ENCODE data around the gene OPCML.

OPCML gene

GRCh38 chr11:132451942-132452601 is 1080.2 kb downstream of the OPCML start:
- TF ChIP-seq, protein P1, sequence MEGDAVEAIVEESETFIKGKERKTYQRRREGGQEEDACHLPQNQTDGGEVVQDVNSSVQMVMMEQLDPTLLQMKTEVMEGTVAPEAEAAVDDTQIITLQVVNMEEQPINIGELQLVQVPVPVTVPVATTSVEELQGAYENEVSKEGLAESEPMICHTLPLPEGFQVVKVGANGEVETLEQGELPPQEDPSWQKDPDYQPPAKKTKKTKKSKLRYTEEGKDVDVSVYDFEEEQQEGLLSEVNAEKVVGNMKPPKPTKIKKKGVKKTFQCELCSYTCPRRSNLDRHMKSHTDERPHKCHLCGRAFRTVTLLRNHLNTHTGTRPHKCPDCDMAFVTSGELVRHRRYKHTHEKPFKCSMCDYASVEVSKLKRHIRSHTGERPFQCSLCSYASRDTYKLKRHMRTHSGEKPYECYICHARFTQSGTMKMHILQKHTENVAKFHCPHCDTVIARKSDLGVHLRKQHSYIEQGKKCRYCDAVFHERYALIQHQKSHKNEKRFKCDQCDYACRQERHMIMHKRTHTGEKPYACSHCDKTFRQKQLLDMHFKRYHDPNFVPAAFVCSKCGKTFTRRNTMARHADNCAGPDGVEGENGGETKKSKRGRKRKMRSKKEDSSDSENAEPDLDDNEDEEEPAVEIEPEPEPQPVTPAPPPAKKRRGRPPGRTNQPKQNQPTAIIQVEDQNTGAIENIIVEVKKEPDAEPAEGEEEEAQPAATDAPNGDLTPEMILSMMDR (IDR thresholded peaks at IDR 0.05; ENCODE audit: insufficient read depth, low read depth, low read length, missing control alignments): no peak
- H3K4me3 ChIP-seq (ENCODE audit: low read length): no peak overlapping the region
- no peak for DNase-seq (ENCODE audit: low read depth)

- TF ChIP-seq, protein P1 (IDR thresholded peaks at IDR 0.05; ENCODE audit: insufficient read depth, low read depth, low read length, missing control alignments): no peak
- DNase-seq (ENCODE audit: low read depth): no peak
- no peak overlapping the region for H3K4me3 ChIP-seq (ENCODE audit: low read length)
Observed at GRCh38 chr11:132450631-132451030, 1081.7 kb downstream of the OPCML start.

- DNase-seq (ENCODE audit: low read depth): no peak
- no peak overlapping the region for H3K4me3 ChIP-seq (ENCODE audit: low read length)
- TF ChIP-seq, protein P1 (IDR thresholded peaks at IDR 0.05; ENCODE audit: insufficient read depth, low read depth, low read length, missing control alignments): no peak
Observed at GRCh38 chr11:132448334-132448995, 1083.8 kb downstream of the OPCML start.

- DNase-seq (ENCODE audit: low read depth): no peak
- H3K4me3 ChIP-seq (ENCODE audit: low read length): no peak overlapping the region
- TF ChIP-seq, protein P1 (IDR thresholded peaks at IDR 0.05; ENCODE audit: insufficient read depth, low read depth, low read length, missing control alignments): no peak
Observed at GRCh38 chr11:132447761-132448160, 1084.5 kb downstream of the OPCML start.

DNA sequence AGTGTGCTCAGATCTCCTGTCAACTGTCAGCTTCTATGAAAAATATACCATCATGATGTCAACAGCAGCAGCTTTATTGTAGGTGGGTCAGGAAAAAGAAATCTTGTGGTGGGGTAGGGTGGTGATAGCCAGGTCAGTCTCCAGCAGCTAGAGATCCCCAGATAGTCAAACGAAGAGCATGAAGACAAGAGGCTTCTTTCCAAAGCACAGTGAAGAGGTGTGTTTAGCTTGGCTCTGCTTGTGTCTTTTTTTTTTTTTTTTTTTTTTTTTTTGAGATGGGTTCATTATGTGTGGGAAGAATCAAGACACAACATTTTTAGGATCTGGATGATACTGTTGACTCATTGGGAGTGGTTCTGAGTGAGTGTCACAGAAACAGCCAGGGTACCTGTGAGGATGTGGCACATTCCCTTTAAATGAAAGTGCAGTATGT is 1086.4 kb downstream of the OPCML start:
- TF ChIP-seq, protein P1 (IDR thresholded peaks at IDR 0.05; ENCODE audit: insufficient read depth, low read depth, low read length, missing control alignments): no peak
- H3K4me3 ChIP-seq (ENCODE audit: low read length): no peak overlapping the region
- DNase-seq (ENCODE audit: low read depth): no peak

- no peak for DNase-seq (ENCODE audit: low read depth)
- no peak overlapping the region for H3K4me3 ChIP-seq (ENCODE audit: low read length)
- TF ChIP-seq, protein P1 (IDR thresholded peaks at IDR 0.05; ENCODE audit: insufficient read depth, low read depth, low read length, missing control alignments): no peak
Observed at GRCh38 chr11:132444911-132445310, 1087.4 kb downstream of the OPCML start.

Measured in epithelial cell of esophagus (primary cell).